OCI-LY7 (cell line): ENCODE results near the gene ST6GAL1.

ENCODE experiments used
- CTCF ChIP-seq: fragments of 200-600 bp; sonication (generic); conservative IDR thresholded peaks from 2 replicates; pipeline ENCODE4 v1.5.1; 2014; ENCODE audit warnings: mild to moderate bottlenecking, antibody characterized with exemption, low read length, moderate library complexity, mixed read lengths
- EZH2phosphoT487 ChIP-seq: fragments of 200-600 bp; sonication (generic); IDR thresholded peaks from 2 replicates; pipeline ENCODE4 v1.6.1; 2018; ENCODE audit warnings: low read depth, borderline replicate concordance, mild to moderate bottlenecking, mixed run types, antibody characterized with exemption, low read length, moderate library complexity, mixed read lengths

GRCh38 chr3:186945255-186945823 is 15.0 kb downstream of the ST6GAL1 start:
- no peak for TF ChIP-seq CTCF
- no peak for TF ChIP-seq EZH2phosphoT487
